Epithelial cell of prostate (primary cell): Measurements from ENCODE around the gene NDUFB6.
"Not testable (repeated sequence)": the region's sequence is repeated elsewhere in the genome, so short reads cannot be mapped to it uniquely, and the experiment has no call there.

Source experiments
- DNase-seq: peaks from one replicate; pipeline ENCODE4 v3.0.0-alpha.2; 2011; ENCODE audit warnings: low read depth, low spot score
- H3K27ac ChIP-seq: fragments of 450-650 bp; 2 replicates; pipeline ENCODE4 v1.5.1; 2017; ENCODE audit warnings: mild to moderate bottlenecking

Gene NDUFB6

GRCh38 chr9:32572900-32573523, at the start of gene NDUFB6:
TSS of gene NDUFB6 (minus strand) at chr9:32573159. CDS start at chr9:32573060, 99 bp downstream.
- peak within 1 kb of the TSS; percentile 74 for H3K27ac ChIP-seq
- DNase-seq: peak; percentile 62

GRCh38 chr9:32618261-32618660, 45.3 kb upstream of the NDUFB6 start:
- no peak overlapping the region for H3K27ac ChIP-seq
- no peak for DNase-seq

- H3K27ac ChIP-seq: no peak overlapping the region
- DNase-seq: no peak
These were observed 33.9 kb upstream of the NDUFB6 start for GRCh38 chr9:32606811-32607210.

GRCh38 chr9:32603914-32604852, 31.2 kb upstream of the NDUFB6 start:
- no peak for DNase-seq
- no peak overlapping the region for H3K27ac ChIP-seq

- H3K27ac ChIP-seq, DNase-seq: not testable (repeated sequence)
These were observed 26.1 kb upstream of the NDUFB6 start for GRCh38 chr9:32599021-32599420.

GRCh38 chr9:32596936-32597335, 24.0 kb upstream of the NDUFB6 start:
- DNase-seq: no peak
- H3K27ac ChIP-seq: no peak overlapping the region

GRCh38 chr9:32596096-32596865, 23.3 kb upstream of the NDUFB6 start:
- no peak overlapping the region for H3K27ac ChIP-seq
- DNase-seq: no peak

- no peak for DNase-seq
- H3K27ac ChIP-seq: no peak overlapping the region
These were observed 17.9 kb upstream of the NDUFB6 start for GRCh38 chr9:32590898-32591297.

GRCh38 chr9:32590476-32590875, 17.5 kb upstream of the NDUFB6 start:
- no peak overlapping the region for H3K27ac ChIP-seq
- no peak for DNase-seq

- no peak for DNase-seq
- no peak overlapping the region for H3K27ac ChIP-seq
These were observed 16.2 kb upstream of the NDUFB6 start for GRCh38 chr9:32589083-32589723.

GRCh38 chr9:32587901-32588300, 14.9 kb upstream of the NDUFB6 start:
- no peak overlapping the region for H3K27ac ChIP-seq
- no peak for DNase-seq

GRCh38 chr9:32584784-32585183, 11.8 kb upstream of the NDUFB6 start:
- H3K27ac ChIP-seq: no peak overlapping the region
- DNase-seq: no peak

GRCh38 chr9:32581512-32582143, 8.7 kb upstream of the NDUFB6 start:
- no peak for DNase-seq
- no peak overlapping the region for H3K27ac ChIP-seq

GRCh38 chr9:32580631-32581300, 7.8 kb upstream of the NDUFB6 start:
- no peak for DNase-seq
- H3K27ac ChIP-seq: no peak overlapping the region

- no peak for DNase-seq
- no peak overlapping the region for H3K27ac ChIP-seq
These were observed 6.9 kb upstream of the NDUFB6 start for GRCh38 chr9:32579706-32580331.

- H3K27ac ChIP-seq: no peak overlapping the region
- DNase-seq: no peak
These were observed 6.0 kb upstream of the NDUFB6 start for GRCh38 chr9:32578976-32579375.

- H3K27ac ChIP-seq: no peak overlapping the region
- DNase-seq: no peak
These were observed 4.4 kb upstream of the NDUFB6 start for GRCh38 chr9:32577316-32577715.

GRCh38 chr9:32574858-32575257, 1.9 kb upstream of the NDUFB6 start:
- no peak overlapping the region for H3K27ac ChIP-seq
- no peak for DNase-seq

- no peak overlapping the region for H3K27ac ChIP-seq
- no peak for DNase-seq
These were observed 862 bp upstream of the NDUFB6 start for GRCh38 chr9:32573821-32574220.
